Measurements from ENCODE around the gene HLA-DRA.

DNA sequence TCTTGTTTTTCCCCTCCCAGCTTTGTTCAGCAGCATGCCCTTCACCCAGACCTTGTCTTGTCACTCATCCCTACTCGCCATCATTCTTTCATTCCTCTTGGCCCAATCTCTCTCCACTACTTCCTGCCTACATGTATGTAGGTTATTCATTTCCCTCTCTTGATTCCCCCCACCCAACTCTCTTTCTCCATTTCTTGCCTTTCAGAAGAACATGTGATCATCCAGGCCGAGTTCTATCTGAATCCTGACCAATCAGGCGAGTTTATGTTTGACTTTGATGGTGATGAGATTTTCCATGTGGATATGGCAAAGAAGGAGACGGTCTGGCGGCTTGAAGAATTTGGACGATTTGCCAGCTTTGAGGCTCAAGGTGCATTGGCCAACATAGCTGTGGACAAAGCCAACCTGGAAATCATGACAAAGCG lies 2.6 kb downstream of the HLA-DRA start:
- TF ChIP-seq, protein P1, sequence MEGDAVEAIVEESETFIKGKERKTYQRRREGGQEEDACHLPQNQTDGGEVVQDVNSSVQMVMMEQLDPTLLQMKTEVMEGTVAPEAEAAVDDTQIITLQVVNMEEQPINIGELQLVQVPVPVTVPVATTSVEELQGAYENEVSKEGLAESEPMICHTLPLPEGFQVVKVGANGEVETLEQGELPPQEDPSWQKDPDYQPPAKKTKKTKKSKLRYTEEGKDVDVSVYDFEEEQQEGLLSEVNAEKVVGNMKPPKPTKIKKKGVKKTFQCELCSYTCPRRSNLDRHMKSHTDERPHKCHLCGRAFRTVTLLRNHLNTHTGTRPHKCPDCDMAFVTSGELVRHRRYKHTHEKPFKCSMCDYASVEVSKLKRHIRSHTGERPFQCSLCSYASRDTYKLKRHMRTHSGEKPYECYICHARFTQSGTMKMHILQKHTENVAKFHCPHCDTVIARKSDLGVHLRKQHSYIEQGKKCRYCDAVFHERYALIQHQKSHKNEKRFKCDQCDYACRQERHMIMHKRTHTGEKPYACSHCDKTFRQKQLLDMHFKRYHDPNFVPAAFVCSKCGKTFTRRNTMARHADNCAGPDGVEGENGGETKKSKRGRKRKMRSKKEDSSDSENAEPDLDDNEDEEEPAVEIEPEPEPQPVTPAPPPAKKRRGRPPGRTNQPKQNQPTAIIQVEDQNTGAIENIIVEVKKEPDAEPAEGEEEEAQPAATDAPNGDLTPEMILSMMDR (IDR thresholded peaks at IDR 0.05), result no peak
- TF ChIP-seq POLR2A (IDR thresholded peaks at IDR 0.05), result no peak

Data from testis (tissue), 2 donors.